ENCODE measurements around the gene PPP1R27.

PPP1R27 gene

GRCh38 chr17:81821147-81821546 is 13.7 kb downstream of the PPP1R27 start:
- DNase-seq (ENCODE audit: low read depth): no peak

- no peak for DNase-seq (ENCODE audit: low read depth)
Measured at GRCh38 chr17:81819708-81820107, 15.1 kb downstream of the PPP1R27 start.

GRCh38 chr17:81817758-81818147 is 17.1 kb downstream of the PPP1R27 start:
- no peak for DNase-seq (ENCODE audit: low read depth)

- no peak for DNase-seq (ENCODE audit: low read depth)
Measured at GRCh38 chr17:81815646-81815986, 19.2 kb downstream of the PPP1R27 start.

GRCh38 chr17:81814748-81815645 is 19.9 kb downstream of the PPP1R27 start:
- no peak for DNase-seq (ENCODE audit: low read depth)

GRCh38 chr17:81813861-81814683 is 20.8 kb downstream of the PPP1R27 start:
- DNase-seq (ENCODE audit: low read depth): no peak

GRCh38 chr17:81813371-81813684 is 21.5 kb downstream of the PPP1R27 start:
- no peak for DNase-seq (ENCODE audit: low read depth)

- DNase-seq (ENCODE audit: low read depth): no peak
Measured at GRCh38 chr17:81812571-81813370, 22.1 kb downstream of the PPP1R27 start.

- DNase-seq (ENCODE audit: low read depth): no peak
Measured at GRCh38 chr17:81811705-81812570, 22.9 kb downstream of the PPP1R27 start.

- no peak for DNase-seq (ENCODE audit: low read depth)
Measured at GRCh38 chr17:81810892-81811704, 23.8 kb downstream of the PPP1R27 start.

GRCh38 chr17:81810476-81810875 is 24.4 kb downstream of the PPP1R27 start:
- DNase-seq (ENCODE audit: low read depth): no peak

GRCh38 chr17:81809556-81809998 is 25.3 kb downstream of the PPP1R27 start:
- DNase-seq (ENCODE audit: low read depth): no peak

GRCh38 chr17:81808778-81809555 is 25.9 kb downstream of the PPP1R27 start:
- no peak for DNase-seq (ENCODE audit: low read depth)

GRCh38 chr17:81807839-81808238 is 27.0 kb downstream of the PPP1R27 start:
- no peak for DNase-seq (ENCODE audit: low read depth)

GRCh38 chr17:81807210-81807719 is 27.6 kb downstream of the PPP1R27 start:
- no peak for DNase-seq (ENCODE audit: low read depth)

GRCh38 chr17:81806461-81807209 is 28.2 kb downstream of the PPP1R27 start:
- no peak for DNase-seq (ENCODE audit: low read depth)

GRCh38 chr17:81805707-81806460 is 29.0 kb downstream of the PPP1R27 start:
- no peak for DNase-seq (ENCODE audit: low read depth)
